HG03378 (cell line): ENCODE results near the gene PAM16.

ENCODE experiments used
- ATAC-seq: cut with Tn5 transposase; IDR thresholded peaks from one replicate; pipeline ENCODE4 v1.9.1; 2021; ENCODE audit warnings: mild to moderate bottlenecking, moderate library complexity; ENCODE audit not compliant: unreplicated experiment

The PAM16 gene

DNA sequence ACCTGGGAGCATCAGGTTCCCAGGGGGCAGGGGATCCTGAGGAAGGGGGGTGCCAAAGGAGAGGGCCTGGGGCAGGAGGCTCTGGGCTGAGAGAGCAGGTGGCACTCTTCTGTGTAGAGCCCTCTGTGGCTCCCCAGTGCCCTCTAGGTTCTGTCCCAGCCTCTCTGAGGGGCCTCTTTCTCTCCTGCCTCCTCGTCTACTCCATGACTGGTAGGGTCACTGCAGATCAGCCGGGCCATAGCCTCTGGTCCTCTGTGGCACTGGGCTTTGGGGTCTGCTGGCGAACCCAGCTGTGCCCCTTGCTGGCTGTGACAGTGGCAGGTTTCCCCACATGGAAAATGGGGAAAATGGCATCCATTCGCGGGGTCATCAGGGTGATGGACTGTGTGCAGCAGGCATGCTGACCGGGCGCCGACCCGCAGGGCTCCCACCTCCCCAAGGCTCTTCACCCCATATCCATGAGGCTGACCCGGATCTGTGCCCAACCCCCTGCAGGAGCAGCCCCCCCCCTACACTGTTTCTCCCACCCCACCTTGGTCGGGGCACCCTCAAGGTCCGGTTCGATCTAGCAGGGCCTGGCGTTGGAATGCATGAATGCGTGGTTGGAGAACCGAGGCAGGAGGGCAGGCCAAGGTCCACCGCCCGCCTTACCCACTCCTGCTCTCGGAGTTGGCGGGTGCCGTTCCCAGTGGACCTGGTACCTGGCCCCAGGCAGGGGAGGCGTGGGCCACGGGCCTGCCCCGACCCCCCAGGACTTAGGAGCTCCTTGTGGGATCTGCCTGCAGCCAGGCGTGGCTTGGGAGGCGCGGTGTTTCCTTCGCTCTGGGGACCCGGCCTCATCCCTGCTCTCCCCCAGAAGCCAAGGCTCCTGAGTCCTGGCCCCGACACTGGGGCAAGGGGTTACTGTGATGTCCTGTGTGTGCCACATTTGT is 28.7 kb downstream of the PAM16 start:
- no peak for ATAC-seq

DNA sequence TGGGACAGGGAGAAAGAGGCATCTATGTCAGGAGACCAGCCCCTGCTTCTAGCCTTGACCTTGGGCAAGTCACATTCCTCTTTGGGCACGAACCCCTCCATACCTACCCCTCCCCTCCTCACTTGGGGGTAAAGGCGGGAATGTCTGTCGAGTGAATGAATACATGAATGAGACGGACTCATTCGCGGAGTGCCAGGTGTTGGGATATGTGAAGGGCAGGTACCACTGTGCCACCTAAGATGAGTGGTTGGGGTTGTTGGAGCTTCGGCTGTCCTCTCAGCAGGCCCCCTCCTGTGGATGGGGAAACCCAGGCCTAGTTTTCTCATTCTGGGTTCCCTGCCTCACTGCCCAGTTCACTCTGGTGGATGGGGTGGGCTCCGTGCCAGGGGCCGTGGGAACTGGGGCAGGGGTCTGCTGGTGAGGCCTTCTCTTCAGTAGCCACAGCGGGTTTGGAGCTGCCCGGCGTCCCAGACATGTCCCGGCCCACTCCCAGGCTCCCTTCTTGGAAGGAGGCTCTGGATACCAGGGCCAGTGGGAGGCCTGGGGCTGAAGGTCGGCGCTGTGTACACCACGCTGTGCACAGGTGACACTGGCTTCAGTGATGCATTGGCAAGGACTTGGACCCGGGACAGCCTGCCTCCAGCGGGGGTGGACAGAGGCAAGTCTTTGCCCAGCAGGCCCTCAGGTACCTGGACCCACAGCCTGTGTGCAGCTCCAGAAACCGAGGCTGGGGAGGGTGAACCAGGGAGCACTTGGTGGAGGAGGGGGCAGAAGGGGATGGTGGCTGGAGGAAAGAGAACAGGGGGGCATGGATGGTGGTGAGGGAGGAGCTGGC is 29.6 kb downstream of the PAM16 start:
- ATAC-seq = no peak

DNA sequence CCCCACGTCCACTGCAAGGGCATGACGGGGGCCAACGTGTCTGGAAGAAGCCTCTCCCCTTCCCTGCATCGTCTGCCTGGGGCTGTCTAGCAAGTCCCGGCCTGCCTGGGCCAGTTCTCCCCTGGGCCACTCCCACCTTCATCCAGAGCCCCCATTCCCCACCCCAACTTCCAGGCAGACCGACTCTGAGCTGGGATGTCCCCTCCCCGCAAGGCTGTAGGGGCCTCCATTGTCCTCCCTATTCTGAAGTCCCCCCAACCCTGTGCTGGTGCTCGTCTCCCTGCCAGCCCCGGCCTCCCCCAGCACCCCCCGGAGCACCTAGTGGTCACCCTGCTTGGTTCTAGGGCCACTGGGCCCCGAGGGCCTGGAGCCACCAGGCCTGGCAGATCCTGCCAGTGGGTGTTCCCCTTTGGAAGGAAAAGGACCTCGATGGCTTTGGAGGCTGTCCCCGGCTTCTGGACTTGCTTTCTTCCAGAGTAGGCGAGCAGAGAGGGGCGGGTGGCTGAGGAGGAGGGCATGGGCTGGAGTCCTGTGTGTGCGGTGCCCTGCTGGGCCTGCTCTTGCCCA is 30.5 kb downstream of the PAM16 start:
- ATAC-seq = no peak

GRCh38 chr16:4319454-4320421 is 31.4 kb downstream of the PAM16 start:
- no peak for ATAC-seq

DNA sequence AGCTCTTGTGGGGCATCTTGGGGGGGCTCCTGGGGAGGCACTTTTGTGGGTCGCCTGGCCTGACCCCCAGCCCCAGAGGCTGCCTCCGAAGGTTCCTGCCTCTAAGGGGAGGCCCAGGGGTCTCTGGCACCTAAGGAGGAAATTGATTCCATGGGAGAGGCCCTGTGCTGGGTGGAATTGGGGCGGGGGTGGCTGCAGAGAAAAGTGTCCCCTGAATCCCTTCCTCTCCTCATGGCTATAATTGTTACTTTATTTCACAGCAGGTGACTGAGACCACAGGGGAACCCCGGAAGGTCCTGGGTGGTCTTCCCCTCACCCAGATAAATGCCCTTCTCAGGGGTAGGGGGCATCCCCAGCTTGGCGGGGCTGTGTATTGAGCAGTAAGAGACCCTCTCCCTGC is 32.2 kb downstream of the PAM16 start:
- no peak for ATAC-seq

DNA sequence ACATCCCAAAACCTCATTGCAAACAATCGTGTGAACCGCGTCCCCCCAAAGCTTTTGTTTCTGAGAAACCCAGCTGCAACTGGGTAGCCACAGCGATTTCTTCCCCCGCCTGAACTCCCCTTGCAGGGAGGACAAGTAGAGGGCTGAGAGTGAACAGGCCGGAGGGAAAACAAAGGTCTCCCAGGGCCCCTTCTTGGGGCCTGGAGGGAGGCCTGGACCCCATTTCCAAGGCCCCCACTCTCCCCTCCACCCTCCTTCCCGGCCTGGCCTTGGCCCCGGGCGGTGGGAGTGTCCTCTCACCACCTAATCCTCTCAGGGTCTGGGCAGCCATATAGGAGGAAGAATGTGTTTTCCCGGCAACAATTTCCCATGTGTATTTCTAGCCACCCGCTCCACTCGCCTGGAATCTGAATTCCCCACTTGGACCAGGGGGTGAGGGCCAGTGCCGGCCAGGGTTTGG is 32.6 kb downstream of the PAM16 start:
- no peak for ATAC-seq

GRCh38 chr16:4317532-4318450 is 33.3 kb downstream of the PAM16 start:
- no peak for ATAC-seq

- ATAC-seq = no peak
These were observed 34.1 kb downstream of the PAM16 start for GRCh38 chr16:4316864-4317531.

GRCh38 chr16:4316108-4316863 is 34.8 kb downstream of the PAM16 start:
- no peak for ATAC-seq

- ATAC-seq = no peak
These were observed 35.7 kb downstream of the PAM16 start, which contains the start of gene GLIS2 for GRCh38 chr16:4315186-4316107. GLIS2 (plus strand) TSS chr16:4316067; CDS start chr16:4332281, 16,214 bp downstream.

GRCh38 chr16:4314532-4315185 is 36.5 kb downstream of the PAM16 start:
- ATAC-seq = no peak

DNA sequence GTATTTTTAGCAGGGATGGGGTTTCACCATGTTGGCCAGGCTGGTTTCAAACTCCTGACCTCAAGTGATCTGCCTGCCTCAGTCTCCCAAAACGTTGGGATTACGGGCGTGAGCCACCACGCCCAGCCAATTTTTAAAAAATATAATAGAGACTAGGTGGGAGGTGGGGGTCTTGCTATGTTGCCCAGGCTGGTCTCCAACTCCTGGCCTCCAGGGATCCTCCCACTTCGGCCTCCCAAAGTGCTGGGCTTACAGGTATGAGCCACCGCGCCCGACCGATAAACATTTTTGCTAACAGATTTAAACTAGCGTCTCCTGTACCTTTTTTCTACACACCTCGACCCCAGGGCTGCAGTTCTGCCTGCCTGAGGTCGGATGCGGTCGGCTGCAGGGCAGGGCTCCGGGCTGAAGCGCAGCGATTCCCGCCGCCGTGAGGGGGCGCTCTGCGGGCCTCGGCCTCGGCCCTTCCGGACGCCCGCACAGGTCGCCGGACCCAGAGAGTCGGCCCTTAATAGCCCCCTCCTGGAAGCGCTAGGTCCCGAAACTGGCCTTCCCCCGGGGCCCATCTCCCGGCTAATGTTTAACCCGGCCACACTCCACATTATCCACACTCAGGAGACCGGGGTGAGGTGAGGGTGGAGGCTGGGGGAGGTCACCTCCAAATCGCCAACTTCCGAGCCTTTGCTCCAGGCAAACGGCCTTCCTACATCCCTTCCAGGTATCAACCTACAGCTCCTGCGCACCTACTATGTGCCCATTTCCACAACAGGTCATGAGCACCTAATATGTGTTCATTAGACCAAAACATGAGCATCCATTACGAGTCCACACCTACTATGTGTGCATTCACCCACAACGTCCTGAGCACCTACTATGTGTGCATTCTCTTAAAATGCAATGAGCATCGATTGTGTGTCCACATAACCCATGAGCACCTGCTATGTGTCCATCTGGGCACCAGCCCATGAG is 37.3 kb downstream of the PAM16 start:
- no peak for ATAC-seq

- ATAC-seq = no peak
These were observed 41.3 kb downstream of the PAM16 start for GRCh38 chr16:4309833-4310266.

DNA sequence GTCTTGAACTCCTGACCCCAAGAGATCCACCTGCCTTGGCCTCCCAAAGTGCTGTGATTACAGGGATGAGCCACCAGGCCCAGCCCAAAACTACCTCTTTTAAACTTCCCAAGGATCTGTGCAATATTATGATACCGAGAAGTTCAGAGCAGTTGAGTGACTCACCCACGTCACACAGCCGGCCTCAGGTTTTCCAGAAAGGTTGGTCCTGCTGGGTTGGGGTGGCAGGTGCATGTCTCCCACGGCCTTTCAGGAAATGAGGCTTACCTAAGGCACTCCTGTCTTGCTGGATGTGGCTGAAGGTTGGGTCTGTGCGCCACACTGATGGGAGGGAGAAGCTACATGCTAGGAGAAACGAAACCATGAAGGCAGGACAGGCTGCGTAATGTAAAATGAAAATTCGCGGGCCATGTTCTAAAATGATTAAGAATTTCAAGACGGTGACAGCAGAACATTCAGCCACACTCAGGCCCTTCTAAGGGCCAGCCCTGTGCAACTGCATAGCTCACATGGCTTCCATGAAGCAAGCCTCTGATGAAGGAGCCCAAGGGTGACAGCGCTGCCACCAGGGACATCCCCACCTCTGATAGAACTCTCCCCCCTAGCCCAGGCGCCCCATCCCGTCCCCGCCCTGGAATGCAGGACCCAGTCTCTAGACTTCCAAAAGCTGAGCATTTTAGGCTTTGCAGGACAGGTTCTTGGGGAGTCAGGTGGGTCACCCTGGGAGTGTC is 41.9 kb downstream of the PAM16 start:
- no peak for ATAC-seq
